Thymus (tissue), 11 donors: ENCODE results near the gene COL19A1. TPM values are rescaled to one million over a fixed set of nuclear protein-coding genes. Genes with fewer than 3 reads are reported as not detected.

Source experiments
- DNase-seq, 9 donors: peaks; one replicate each; pipeline ENCODE4 v3.0.0-alpha.2; 2013; ENCODE audit warnings: low spot score in 9 of 9, low read depth in 6 of 9, missing footprints in 1 of 9
- H3K27ac ChIP-seq, 2 donors: one replicate each; pipeline ENCODE4 v1.5.1; 2013; ENCODE audit warnings: control low read depth in 1 of 2, low read depth in 1 of 2, low read length in 1 of 2, mild to moderate bottlenecking in 1 of 2, moderate library complexity in 1 of 2
- H3K27me3 ChIP-seq, 2 donors: one replicate each; pipeline ENCODE4 v1.5.1; 2013; ENCODE audit warnings: low read length in 1 of 2; ENCODE audit not compliant: control insufficient read depth in 2 of 2, insufficient read depth in 1 of 2
- H3K36me3 ChIP-seq, 2 donors: one replicate each; pipeline ENCODE4 v1.5.1; 2013; ENCODE audit warnings: low read length in 1 of 2, mild to moderate bottlenecking in 1 of 2, moderate library complexity in 1 of 2; ENCODE audit not compliant: control insufficient read depth in 2 of 2, insufficient read depth in 2 of 2
- H3K4me1 ChIP-seq, 2 donors: one replicate each; pipeline ENCODE4 v1.5.1; 2013; ENCODE audit warnings: low read length in 2 of 2; ENCODE audit not compliant: control insufficient read depth in 2 of 2, insufficient read depth in 2 of 2
- H3K4me3 ChIP-seq, 2 donors: one replicate each; pipeline ENCODE4 v1.5.1; 2013; ENCODE audit warnings: low read length in 2 of 2, control low read depth in 1 of 2, mild to moderate bottlenecking in 1 of 2
- H3K9me3 ChIP-seq, 2 donors: one replicate each; pipeline ENCODE4 v1.5.1; 2013; ENCODE audit warnings: low read length in 1 of 2, mild to moderate bottlenecking in 1 of 2; ENCODE audit not compliant: control insufficient read depth in 2 of 2, insufficient read depth in 1 of 2
- WGBS: extraction: QIAGEN DNeasy Blood & Tissue Kit; methylation state at CpG from one replicate; pipeline ENCODE4 v1.1.7; 2013; 5-methylcytosine and 5-hydroxymethylcytosine counted together
- polyA plus RNA-seq: library from polyadenylated mRNA; stranded (reverse); fragments of 200-250 nt; gene quantifications from one replicate; pipeline ENCODE4 v1.2.3, GENCODE V29; 2013
- total RNA-seq: library from RNA; stranded (reverse); fragments of 120-200 nt; gene quantifications from one replicate; pipeline ENCODE4 v1.2.4, GENCODE V29; 2013
- donor health status: healthy.

The COL19A1 gene
- total and polyA plus RNA-seq, 2 donors = 0.34 to 8.7 TPM

DNA sequence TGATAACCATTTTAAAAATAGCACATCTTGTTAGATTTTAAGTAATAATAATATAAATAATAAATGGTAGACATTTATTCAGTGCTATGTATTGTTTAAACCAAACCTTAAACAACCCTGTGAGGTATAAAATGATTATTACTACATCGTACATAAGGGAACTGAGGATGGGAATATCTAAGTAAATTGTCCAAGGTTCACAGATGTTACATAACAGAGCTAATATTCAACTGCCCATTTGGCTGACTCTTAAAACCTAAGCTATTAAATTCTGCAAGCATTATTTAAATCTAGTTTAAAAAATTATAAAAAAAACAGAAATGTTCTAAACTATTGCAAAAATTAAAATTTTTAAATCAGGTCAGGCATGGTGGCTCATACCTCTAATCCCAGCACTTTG, 175.1 kb downstream of the COL19A1 start:
- DNase-seq = no peak
- no peaks in the 10 kb centered on the region for H3K9me3 ChIP-seq
- 99% methylated on average over 1 of the region's 1 CpG for WGBS

DNA sequence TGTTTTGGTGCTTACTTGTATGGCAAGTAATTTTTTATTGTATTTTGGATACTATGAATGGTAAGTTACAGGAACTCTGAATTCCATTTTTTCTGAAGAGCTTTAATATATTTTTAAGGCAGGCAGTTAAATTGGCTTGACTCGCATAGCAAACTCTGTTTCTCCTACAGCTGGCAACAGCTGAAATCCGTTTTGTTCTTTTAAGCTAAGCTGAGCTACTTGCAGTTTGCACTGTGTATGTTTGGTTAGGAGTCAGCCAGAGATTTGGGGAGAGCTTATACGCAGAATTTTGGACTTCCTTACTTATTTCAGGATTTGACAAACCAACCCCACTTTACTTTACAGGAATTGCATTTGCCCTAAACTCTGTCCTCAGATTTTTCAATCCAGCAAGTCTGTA, 179.1 kb downstream of the COL19A1 start:
- H3K4me3 ChIP-seq = no peak overlapping the region
- no peaks in the 10 kb centered on the region for H3K27me3 ChIP-seq
- DNase-seq = no peak
- no peaks in the 10 kb centered on the region for H3K4me1 ChIP-seq
- H3K36me3 ChIP-seq = no peaks in the 10 kb centered on the region
- WGBS = 92% methylated on average over 3 of the region's 3 CpGs
- H3K27ac ChIP-seq = no peak overlapping the region
- H3K9me3 ChIP-seq = no peaks in the 10 kb centered on the region

More for the DNA sequence above, 175.1 kb downstream of the COL19A1 start:
- no peaks in the 10 kb centered on the region for H3K27me3 ChIP-seq
- no peaks in the 10 kb centered on the region for H3K36me3 ChIP-seq
- no peak overlapping the region for H3K27ac ChIP-seq
- no peak overlapping the region for H3K4me3 ChIP-seq
- no peaks in the 10 kb centered on the region for H3K4me1 ChIP-seq

DNA sequence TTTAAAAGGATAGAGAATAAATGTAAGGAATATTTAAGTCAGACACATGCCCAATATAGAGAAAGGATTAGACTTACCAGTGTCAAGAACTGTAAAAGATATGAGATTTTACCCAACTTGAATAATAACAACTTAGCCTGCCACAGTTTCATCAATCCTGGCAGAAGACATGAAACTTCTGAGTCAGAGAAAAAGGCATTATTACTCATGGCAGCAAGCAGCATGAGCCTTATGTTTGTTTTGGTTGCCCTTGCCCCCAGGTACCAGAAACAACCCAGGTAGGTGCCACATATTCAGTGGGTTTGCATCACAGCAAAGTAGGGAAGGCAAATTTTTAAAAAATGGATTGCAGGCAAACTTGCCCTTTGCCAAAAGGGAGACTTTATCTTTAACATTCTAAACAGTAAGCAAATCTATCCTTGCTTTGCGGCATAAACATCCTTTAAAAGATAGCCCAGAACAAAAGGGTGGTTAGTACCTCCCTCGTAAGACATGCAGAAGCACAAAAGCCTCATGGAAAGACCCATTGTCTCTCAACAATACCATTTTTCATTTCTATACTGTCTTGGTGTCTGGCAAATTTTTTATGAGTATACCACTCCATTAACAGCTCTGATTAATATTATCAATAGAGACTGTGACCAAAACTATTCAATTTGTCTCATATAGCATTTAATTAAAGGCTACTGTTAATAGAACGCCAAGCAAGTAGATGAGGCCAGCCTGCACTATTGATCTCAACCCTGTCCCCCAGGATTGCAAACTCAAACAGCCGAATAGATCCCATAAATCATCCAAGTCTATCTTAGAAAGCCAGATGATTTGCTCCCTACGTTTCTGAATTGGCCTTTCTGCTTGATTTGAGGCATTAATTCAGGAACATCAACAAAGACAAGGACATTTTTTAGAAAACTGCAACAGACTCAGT, 185.1 kb downstream of the COL19A1 start:
- no peaks in the 10 kb centered on the region for H3K36me3 ChIP-seq
- H3K27ac ChIP-seq = no peak overlapping the region
- no peaks in the 10 kb centered on the region for H3K4me1 ChIP-seq
- H3K4me3 ChIP-seq = no peak overlapping the region
- no peaks in the 10 kb centered on the region for H3K9me3 ChIP-seq
- DNase-seq = no peak
- WGBS = 89% methylated on average over 5 of the region's 5 CpGs
- no peaks in the 10 kb centered on the region for H3K27me3 ChIP-seq

DNA sequence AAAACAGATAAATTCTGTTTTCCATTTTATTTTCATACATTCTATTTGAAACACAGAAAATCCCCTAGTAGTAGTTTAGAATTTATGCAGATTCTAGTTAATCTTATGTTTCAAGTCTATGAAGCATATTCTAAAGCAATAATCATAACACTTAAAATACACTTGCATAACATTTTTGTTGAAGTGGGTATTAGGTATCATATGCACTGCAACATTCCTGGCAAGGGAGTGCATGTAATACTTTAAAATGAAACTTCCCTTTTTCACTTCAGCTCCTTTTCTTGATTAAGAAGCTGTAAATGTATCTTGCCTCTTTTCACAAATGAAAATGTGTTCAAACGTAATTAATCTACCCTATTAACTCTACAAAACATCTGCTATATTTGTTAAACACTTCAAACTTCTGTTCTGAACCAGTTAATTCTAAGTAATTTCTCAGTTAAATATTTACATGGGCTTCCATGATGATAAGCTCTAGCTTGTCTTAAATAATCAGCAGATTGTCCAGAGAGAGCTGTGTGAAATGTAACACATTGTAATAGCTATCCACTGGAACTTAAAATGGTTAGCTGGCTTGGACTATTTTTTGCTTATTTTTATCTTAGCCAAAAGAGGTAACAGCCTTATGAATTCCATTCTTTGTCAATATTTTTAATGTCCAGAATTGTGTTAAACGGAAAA, 192.8 kb downstream of the COL19A1 start:
- no peaks in the 10 kb centered on the region for H3K4me1 ChIP-seq
- no peaks in the 10 kb centered on the region for H3K36me3 ChIP-seq
- DNase-seq = no peak
- WGBS = 63% methylated on average over 2 of the region's 2 CpGs
- H3K27me3 ChIP-seq = no peaks in the 10 kb centered on the region
- no peaks in the 10 kb centered on the region for H3K9me3 ChIP-seq
- no peak overlapping the region for H3K27ac ChIP-seq
- H3K4me3 ChIP-seq = no peak overlapping the region

DNA sequence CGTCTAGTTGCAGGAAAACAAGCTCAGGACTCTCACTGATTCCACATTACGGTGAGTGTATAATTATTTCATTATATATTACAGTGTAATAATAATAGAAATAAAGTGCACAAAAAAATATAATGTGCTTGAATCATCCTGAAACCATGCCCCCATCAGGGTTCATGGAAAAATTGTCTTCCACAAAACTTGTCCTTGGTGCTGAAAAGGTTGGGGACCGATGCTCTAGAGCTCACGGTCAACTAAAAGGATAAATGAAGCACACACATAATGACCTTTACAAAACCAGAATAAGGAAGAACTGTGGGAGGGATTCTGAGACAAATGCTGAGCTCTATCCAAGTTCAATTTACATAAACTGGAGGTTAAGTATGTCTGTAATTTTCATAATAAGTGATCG, 194.3 kb downstream of the COL19A1 start:
- 97% methylated on average over 5 of the region's 5 CpGs for WGBS
- Histone ChIP-seq H3K4me3 (no peak overlapping the region), H3K4me1 (no peaks in the 10 kb centered on the region), H3K27me3 (no peaks in the 10 kb centered on the region), H3K9me3 (no peaks in the 10 kb centered on the region), H3K36me3 (no peaks in the 10 kb centered on the region), H3K27ac (no peak overlapping the region)
- DNase-seq = no peak

DNA sequence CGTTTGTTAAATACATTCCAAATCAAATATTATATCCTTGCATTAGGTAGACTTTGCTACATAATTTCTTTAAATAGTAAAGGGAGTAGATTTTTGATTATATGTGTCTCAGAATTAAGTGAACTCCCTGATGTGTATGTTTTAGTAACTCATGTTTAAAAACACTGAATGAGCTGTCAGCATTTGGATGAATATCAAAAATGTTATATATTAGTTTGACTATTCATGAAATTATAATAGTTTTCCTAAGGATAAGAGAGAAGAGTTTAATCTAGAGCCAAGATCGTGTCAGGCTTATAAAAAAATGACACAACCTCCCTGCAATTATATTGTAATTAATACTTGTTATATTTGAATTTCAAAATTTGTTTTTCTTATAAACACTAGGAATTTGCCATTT, 195.2 kb downstream of the COL19A1 start:
- no peaks in the 10 kb centered on the region for H3K4me1 ChIP-seq
- DNase-seq = no peak
- H3K9me3 ChIP-seq = no peaks in the 10 kb centered on the region
- WGBS = 95% methylated on average over 2 of the region's 2 CpGs
- no peaks in the 10 kb centered on the region for H3K36me3 ChIP-seq
- H3K27me3 ChIP-seq = no peaks in the 10 kb centered on the region
- no peak overlapping the region for H3K4me3 ChIP-seq
- H3K27ac ChIP-seq = no peak overlapping the region

DNA sequence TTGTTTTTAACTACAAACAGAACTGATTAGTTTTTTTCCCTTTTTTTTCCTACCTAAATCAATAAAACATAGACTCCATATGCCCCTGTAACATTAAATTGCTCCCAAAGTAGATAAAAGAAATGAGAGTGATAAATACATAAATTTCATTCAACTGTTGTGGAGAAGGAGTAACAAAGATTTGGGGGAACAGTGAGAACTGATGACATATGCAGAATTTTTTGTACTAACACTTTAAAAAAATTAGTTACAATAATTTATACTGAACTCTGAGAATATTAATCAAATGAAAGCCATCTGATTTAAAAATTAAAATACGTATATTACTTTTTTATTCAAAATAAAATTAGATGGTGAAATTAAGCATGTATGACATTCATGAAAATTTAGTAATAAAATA, 195.7 kb downstream of the COL19A1 start:
- no peak for DNase-seq
- 96% methylated on average over 1 of the region's 1 CpG for WGBS

DNA sequence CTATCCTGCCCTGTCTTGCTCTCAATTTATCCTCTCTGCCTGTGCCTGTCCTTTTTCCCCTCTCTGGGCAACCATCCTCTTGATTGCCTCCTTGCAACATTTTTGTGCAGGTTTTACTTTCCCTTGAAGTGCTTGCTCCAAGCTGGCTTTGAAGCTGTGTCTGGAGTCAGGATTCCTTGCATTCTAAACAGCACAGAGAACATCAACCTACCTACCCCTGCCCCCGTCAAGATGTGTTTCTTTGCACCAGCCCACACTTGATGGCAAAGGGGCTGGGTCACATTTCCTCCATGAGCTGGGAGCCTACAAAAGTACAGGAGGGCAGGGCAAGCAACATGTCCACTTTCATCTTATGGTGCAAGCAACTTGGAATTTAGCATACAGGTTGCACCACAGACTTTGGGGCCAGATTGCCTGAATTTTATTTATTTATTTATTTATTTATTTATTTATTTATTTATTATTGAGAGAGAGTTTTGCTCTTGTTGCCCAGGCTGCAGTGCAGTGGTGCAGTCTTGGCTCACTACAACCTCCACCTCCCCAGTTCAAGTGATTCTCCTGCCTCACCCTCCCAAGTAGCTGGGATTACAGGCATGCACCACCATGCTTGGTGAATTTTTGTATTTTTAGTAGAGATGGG, 206.3 kb downstream of the COL19A1 start:
- 97% methylated on average over 1 of the region's 1 CpG for WGBS
- DNase-seq = no peak

More for the DNA sequence above, 195.7 kb downstream of the COL19A1 start:
- no peaks in the 10 kb centered on the region for H3K9me3 ChIP-seq
- no peaks in the 10 kb centered on the region for H3K36me3 ChIP-seq
- H3K4me1 ChIP-seq = no peaks in the 10 kb centered on the region
- H3K27ac ChIP-seq = no peak overlapping the region
- no peaks in the 10 kb centered on the region for H3K27me3 ChIP-seq
- no peak overlapping the region for H3K4me3 ChIP-seq

DNA sequence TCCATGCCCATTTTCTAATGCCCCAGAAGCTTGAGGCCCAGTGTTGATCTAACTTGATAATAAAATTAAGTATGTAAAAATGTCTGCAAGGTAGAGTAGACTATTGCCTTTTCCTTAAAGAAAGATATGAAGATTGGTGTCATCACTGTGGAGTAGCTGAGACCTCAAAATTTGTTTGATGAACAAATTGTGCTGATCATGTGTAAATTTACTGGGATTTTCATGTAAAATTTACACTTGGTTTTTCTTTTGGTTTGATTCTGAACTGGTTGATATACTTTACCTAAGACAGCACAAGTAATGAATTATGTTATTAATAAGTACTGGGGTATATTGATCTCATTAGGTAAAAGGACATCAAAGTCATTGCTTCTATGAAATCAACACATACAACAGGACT, 207.3 kb downstream of the COL19A1 start:
- no peaks in the 10 kb centered on the region for H3K27me3 ChIP-seq
- H3K9me3 ChIP-seq = no peaks in the 10 kb centered on the region
- no peak overlapping the region for H3K27ac ChIP-seq
- no peak for DNase-seq
- H3K36me3 ChIP-seq = no peaks in the 10 kb centered on the region
- H3K4me1 ChIP-seq = no peaks in the 10 kb centered on the region
- no peak overlapping the region for H3K4me3 ChIP-seq

More for the DNA sequence above, 206.3 kb downstream of the COL19A1 start:
- no peak overlapping the region for H3K4me3 ChIP-seq
- no peaks in the 10 kb centered on the region for H3K27me3 ChIP-seq
- no peak overlapping the region for H3K27ac ChIP-seq
- no peaks in the 10 kb centered on the region for H3K4me1 ChIP-seq
- no peaks in the 10 kb centered on the region for H3K9me3 ChIP-seq
- no peaks in the 10 kb centered on the region for H3K36me3 ChIP-seq
